NCI-H187 treated with DMSO at 0.1 percent for 48 hours (cell line): ENCODE measurements around the gene FAM47E.
"Not testable (repeated sequence)": the region's sequence is repeated elsewhere in the genome, so short reads cannot be mapped to it uniquely, and the experiment has no call there.

Experiments
- DNase-seq: peaks from one replicate; lab custom pipeline; 2025; lab: John Stamatoyannopoulos, UW

The FAM47E gene

GRCh38 chr4:76226418-76226817, 25.1 kb upstream of the FAM47E start:
- no peak for DNase-seq

DNA sequence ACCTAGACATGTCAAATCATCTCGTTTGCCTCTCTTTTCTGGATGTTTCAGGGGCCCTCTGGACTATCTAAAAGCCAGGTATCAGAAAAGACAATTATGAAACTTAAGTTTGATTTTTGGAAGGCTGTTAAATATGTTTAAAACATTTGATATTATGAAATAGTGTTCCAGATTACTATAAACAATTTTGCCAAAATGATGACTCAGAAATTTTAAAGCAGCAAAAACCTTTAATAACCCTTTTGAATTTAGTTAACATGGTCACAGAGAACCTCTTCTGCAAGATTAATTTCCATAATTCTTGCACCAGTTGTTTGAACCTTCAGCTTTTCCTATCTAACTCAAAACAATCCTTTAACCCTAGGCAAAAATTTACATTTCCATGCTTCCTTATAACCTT, 18.8 kb upstream of the FAM47E start:
- DNase-seq, result no peak

- no peak for DNase-seq
These were observed 18.4 kb upstream of the FAM47E start for GRCh38 chr4:76233083-76233482.

DNA sequence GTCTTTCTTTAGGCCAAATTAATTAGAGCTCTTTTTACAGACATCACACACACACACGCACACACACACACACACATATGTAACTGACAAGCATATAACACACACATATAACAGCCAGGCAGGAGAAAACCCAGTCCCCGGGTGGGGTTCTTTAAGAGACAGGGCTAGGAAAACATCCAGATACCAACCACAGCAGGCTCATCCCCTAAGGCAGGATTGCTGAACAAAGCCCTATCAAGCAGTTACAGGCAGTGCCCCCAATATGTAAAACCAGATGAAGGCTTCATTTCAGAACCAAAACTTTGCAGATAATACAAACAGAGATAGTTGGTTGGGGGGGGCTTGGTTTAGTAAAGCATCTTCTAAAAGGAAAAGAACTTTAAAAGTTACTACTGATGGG, 18.0 kb upstream of the FAM47E start:
- no peak for DNase-seq

DNA sequence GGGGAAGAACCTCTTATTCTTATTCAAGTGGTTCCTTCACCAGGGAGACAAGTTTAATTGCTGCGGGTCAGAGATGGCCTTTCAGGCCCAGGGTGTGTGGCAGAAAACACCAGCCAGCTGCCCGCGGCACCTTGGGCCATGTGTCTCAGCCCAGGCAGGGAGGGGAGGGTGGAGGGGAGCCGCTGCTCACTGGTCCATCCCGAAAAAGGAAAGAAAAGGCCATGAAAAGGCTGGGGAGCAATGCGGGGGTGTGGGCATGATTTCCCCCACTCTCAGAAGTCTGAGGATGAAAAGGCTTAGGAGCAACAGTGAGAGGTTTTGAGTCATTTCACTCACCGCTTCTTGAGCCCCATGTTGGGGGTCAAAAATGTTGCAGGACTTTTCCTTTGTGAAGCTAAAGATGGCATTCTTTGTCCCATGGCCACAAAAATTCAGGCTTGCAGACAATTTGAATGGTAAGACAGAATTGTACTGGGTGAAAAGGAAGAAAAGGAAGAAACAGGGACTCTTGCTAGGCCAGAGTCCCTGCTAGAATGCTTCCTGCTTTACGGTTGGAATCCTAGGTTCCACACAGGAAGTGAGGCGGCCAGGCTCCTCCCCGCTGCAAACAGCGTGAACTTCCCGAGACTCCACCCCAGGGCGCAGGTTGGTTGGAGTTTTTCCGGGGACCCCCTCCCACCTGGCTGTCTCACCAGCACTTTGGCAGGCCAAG, 17.4 kb upstream of the FAM47E start:
- DNase-seq, result no peak

- DNase-seq, result no peak
These were observed 16.9 kb upstream of the FAM47E start for GRCh38 chr4:76234679-76235044.

- no peak for DNase-seq
These were observed 16.1 kb upstream of the FAM47E start for GRCh38 chr4:76235407-76235806.

GRCh38 chr4:76235915-76236314, 15.6 kb upstream of the FAM47E start:
- DNase-seq, result no peak

DNA sequence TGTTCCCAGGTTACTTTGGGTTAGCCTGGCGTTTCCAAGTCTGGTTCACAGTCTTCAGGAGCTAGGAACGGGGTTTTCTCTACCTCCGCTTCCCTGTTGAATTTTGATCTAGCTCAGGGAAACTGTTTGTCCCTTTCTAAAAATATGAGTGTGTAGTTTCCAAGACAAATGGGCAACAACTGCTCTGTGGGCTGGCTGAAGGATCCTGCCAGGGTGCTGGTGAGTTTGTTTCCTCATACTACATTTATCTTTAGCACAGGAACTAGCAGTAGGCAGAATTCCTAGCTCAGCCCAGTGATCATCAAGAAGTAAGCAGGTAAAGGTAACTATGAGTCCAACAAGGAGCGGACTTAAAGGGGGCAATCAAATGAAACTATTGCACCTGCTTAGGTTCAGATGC, 13.3 kb upstream of the FAM47E start:
- no peak for DNase-seq

GRCh38 chr4:76238701-76239100, 12.8 kb upstream of the FAM47E start:
- no peak for DNase-seq

GRCh38 chr4:76240236-76240635, 11.3 kb upstream of the FAM47E start:
- DNase-seq, result no peak

- not testable (repeated sequence) for DNase-seq
These were observed 7.6 kb upstream of the FAM47E start for GRCh38 chr4:76243877-76244276.

GRCh38 chr4:76246025-76246424, 5.5 kb upstream of the FAM47E start:
- DNase-seq, result no peak

DNA sequence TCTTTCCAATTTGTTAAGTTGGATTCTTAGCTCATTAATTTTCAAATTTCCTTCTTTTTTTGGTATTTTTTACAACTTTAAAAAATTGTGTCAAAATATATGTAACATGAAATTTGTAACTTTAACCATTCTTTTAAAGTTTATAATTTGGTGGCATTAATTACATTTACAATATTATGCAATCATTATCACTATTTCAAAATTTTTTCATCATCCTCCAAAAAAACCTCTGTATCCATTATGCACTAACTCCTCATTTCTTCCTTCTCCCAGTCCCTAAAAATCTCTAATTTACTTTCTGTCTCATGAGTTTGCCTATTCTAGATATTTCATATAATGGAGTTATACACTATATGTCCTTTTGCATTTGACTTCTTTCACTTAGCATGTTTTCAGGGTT, 4.7 kb upstream of the FAM47E start:
- no peak for DNase-seq

GRCh38 chr4:76250962-76251361, 559 bp upstream of the FAM47E start:
- no peak for DNase-seq

DNA sequence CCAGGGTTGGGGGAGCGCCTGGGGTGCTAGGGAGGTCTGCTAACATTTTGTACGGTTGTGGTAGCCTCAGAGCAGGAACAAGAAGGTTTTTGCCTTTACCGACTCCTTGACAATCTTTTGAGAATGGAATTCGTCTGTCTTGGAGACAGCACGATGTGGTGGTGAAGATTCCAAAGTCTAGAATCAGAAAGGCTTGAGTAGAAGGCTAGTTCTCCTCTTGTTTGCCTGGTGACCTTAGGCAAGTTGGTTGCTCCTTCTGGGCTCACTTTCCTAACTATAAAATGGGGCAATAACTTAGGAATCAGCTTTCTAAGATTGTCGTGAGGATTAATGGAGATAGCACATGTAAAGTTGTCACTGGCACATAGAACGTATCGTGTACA, 741 bp downstream of the FAM47E start:
- DNase-seq, result no peak

GRCh38 chr4:76253511-76253910, 2.0 kb downstream of the FAM47E start:
- no peak for DNase-seq

DNA sequence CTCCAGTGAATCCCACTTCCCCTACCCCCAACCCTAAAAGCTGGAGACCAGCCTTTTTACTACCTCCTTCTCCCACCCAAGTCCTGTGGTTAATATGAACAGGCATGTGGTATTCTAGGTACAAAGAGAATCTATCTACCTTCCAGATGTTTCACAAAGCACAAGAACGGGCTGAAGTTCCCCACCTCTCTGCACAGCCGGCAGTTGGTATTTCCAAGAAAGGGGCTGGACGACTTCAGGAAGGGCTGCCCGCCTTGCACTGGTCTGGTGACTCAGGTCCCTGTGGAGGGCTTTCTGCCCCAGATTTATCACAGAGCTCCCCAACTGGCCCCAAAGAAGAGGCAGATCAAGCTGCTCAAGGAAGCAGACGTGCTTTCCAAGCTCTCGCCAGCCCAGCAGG, 4.5 kb downstream of the FAM47E start:
- no peak for DNase-seq

GRCh38 chr4:76256968-76257367, 5.4 kb downstream of the FAM47E start:
- no peak for DNase-seq

DNA sequence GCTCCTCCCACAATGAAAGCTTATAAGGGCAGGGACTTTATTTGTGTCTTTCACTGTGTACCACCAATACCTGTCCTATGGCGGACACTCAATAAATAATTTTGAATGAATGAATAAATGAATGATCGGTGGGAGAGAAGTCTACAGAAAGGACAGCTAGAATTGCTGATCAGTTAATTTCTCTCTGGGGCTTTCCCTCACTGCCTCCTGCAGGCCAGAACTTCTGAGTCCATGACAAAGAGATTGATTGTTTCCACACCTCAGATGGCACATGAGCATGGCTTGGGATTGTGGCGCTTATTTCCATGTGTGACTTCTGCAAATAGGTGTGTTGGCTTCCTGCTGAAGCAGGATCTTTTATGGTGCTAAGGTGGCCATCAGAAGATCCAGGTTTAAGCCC, 6.3 kb downstream of the FAM47E start:
- DNase-seq, result no peak

- no peak for DNase-seq
These were observed 9.1 kb downstream of the FAM47E start for GRCh38 chr4:76260571-76260970.

GRCh38 chr4:76265631-76266218, 14.2 kb downstream of the FAM47E start:
- DNase-seq, result no peak

- DNase-seq, result no peak
These were observed 15.1 kb downstream of the FAM47E start for GRCh38 chr4:76266627-76267026.

DNA sequence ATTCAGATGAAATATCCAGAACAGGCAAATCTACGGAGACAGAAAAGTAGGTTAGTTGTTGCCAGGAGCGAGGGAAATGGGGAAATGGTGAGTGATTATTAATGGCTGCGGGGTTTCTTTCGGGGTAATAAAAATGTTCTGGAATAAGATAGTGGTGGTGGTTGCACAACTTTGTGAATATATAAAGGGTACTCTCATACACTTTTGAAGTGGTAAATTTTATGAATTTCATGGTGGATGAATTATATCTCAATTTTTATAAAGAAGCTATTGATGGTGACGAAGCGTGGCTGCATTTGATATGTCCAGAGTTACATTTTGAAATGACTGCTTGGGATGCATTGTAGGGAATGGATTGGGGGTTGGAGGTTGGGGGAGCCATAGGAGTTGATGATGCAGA, 16.3 kb downstream of the FAM47E start:
- DNase-seq, result no peak
